Measurements from ENCODE around the gene PDIK1L.

The PDIK1L gene

GRCh38 chr1:26124418-26125331, 13.1 kb downstream of the PDIK1L start:
- DNase-seq, result no peak

GRCh38 chr1:26125382-26125781, 13.8 kb downstream of the PDIK1L start:
- DNase-seq, result no peak

GRCh38 chr1:26125946-26126320, 14.3 kb downstream of the PDIK1L start:
- no peak for DNase-seq

GRCh38 chr1:26126321-26127084, 14.9 kb downstream of the PDIK1L start:
- no peak for DNase-seq

GRCh38 chr1:26127235-26128163, 15.9 kb downstream of the PDIK1L start:
- no peak for DNase-seq

GRCh38 chr1:26129778-26130177, 18.2 kb downstream of the PDIK1L start:
- DNase-seq, result no peak

- no peak for DNase-seq
Observed at GRCh38 chr1:26130695-26131094, 19.1 kb downstream of the PDIK1L start.

GRCh38 chr1:26132128-26132833, 20.7 kb downstream of the PDIK1L start:
- DNase-seq, result no peak

GRCh38 chr1:26132834-26133167, 21.2 kb downstream of the PDIK1L start:
- DNase-seq, result no peak

- DNase-seq, result no peak
Observed at GRCh38 chr1:26134466-26134865, 22.8 kb downstream of the PDIK1L start.

GRCh38 chr1:26138974-26139558, 27.4 kb downstream of the PDIK1L start:
- no peak for DNase-seq

- no peak for DNase-seq
Observed at GRCh38 chr1:26142159-26142558, 30.5 kb downstream of the PDIK1L start.

GRCh38 chr1:26145041-26145959, 33.7 kb downstream of the PDIK1L start:
- peak; percentile 76 to 89 for DNase-seq

GRCh38 chr1:26145960-26146294, 34.3 kb downstream of the PDIK1L start:
- no peak for DNase-seq

- no peak for DNase-seq
Observed at GRCh38 chr1:26148887-26149286, 37.3 kb downstream of the PDIK1L start.

GRCh38 chr1:26153966-26154532, 42.4 kb downstream of the PDIK1L start:
- DNase-seq, result no peak

- DNase-seq, result no peak
Observed at GRCh38 chr1:26154750-26155149, 43.1 kb downstream of the PDIK1L start.

- no peak for DNase-seq
Observed at GRCh38 chr1:26155370-26156284, 44.0 kb downstream of the PDIK1L start.

GRCh38 chr1:26156285-26157038, 44.8 kb downstream of the PDIK1L start:
- DNase-seq, result no peak

Data from hippocampal formation (tissue), 2 donors.